Ureter (tissue), 1 donor: ENCODE measurements around the gene SERPINB2. TPM values are rescaled to one million over a fixed set of nuclear protein-coding genes. Genes with fewer than 3 reads are reported as not detected.
A peak's percentile ranks its signal among the peaks of the same experiment; 100 is the strongest.
"Not testable (repeated sequence)": the region's sequence is repeated elsewhere in the genome, so short reads cannot be mapped to it uniquely, and the experiment has no call there.

Experiments used
- DNase-seq: peaks from one replicate; pipeline ENCODE4 v3.0.0-alpha.2; 2020; ENCODE audit warnings: low spot score
- total RNA-seq: library from RNA; stranded (reverse); gene quantifications from one replicate; pipeline ENCODE4 v1.2.4, GENCODE V29; 2023
- donor health status: DM: yes; HTN: yes; CAD: no.

Gene SERPINB2
- total RNA-seq, 1 donor from 2014 or later = not detected

GRCh38 chr18:63936156-63936931, 48.8 kb downstream of the SERPINB2 start:
- peak; percentile 86 for DNase-seq

GRCh38 chr18:63936932-63937393, 49.5 kb downstream of the SERPINB2 start:
- DNase-seq = no peak

GRCh38 chr18:63940008-63940407, 52.5 kb downstream of the SERPINB2 start:
- DNase-seq = no peak

GRCh38 chr18:63940543-63941050, 53.1 kb downstream of the SERPINB2 start:
- not testable (repeated sequence) for DNase-seq

- no peak for DNase-seq
These were observed 59.7 kb downstream of the SERPINB2 start for GRCh38 chr18:63947051-63947790.

- DNase-seq = no peak
These were observed 61.7 kb downstream of the SERPINB2 start, which contains the start of gene HMSD for GRCh38 chr18:63949068-63949737. HMSD (plus strand) TSS chr18:63949301; CDS start chr18:63953456, 4,155 bp downstream.

GRCh38 chr18:63951302-63951705, 63.8 kb downstream of the SERPINB2 start:
- DNase-seq = no peak

Other genes with a start within 250 kb of the SERPINB2 start
- gene SERPINB4, start 243.4 kb upstream of the SERPINB2 start, total RNA-seq = not detected
- gene SERPINB3, start 225.8 kb upstream of the SERPINB2 start, total RNA-seq = not detected
- not detected for gene SERPINB11, start 184.7 kb upstream of the SERPINB2 start, total RNA-seq
- gene SERPINB7, start 112.3 kb upstream of the SERPINB2 start, total RNA-seq = not detected
- not detected for gene SERPINB10, start 20.3 kb downstream of the SERPINB2 start, total RNA-seq
- not detected for gene HMSD, start 61.6 kb downstream of the SERPINB2 start, total RNA-seq
- gene SERPINB8, start 82.4 kb downstream of the SERPINB2 start, total RNA-seq = 22.0 TPM